Measurements from ENCODE around the gene ERC1. TPM values are rescaled to one million over a fixed set of nuclear protein-coding genes. Genes with fewer than 3 reads are reported as not detected.

Gene ERC1
- total RNA-seq, 4 donors from 2014 or later: 58.0 to 83.2 (median 73.5) TPM

- Histone ChIP-seq H3K9me3 (no peaks in the 10 kb centered on the region), H3K4me1 (no peaks in the 10 kb centered on the region), H3K4me3 (no peak overlapping the region), H3K27me3 (no peaks in the 10 kb centered on the region), H3K36me3 (peaks cover 0 to 13% (median 0%) of the 10 kb centered on the region in 3 donors), H3K27ac (no peak overlapping the region)
- DNase-seq (ENCODE audit: low spot score in 2 of 2): no peak
- TF ChIP-seq EP300 (IDR thresholded peaks at IDR 0.05) (no peak), CTCF (IDR thresholded peaks at IDR 0.05) (no peak)
- 78% methylated on average over 2 of the region's 2 CpGs for WGBS, 2 donors
Measured at GRCh38 chr12:1256285-1256684, 265.3 kb downstream of the ERC1 start.

GRCh38 chr12:1256991-1257390, 266.0 kb downstream of the ERC1 start:
- Histone ChIP-seq H3K36me3 (peaks cover 0 to 13% (median 0%) of the 10 kb centered on the region in 3 donors), H3K9me3 (no peaks in the 10 kb centered on the region), H3K4me3 (no peak overlapping the region), H3K4me1 (no peaks in the 10 kb centered on the region), H3K27ac (no peak overlapping the region), H3K27me3 (no peaks in the 10 kb centered on the region)
- TF ChIP-seq CTCF (IDR thresholded peaks at IDR 0.05) (no peak), POLR2A (IDR thresholded peaks at IDR 0.05) (no peak), EP300 (IDR thresholded peaks at IDR 0.05) (no peak)
- WGBS, 2 donors: 91 to 99% methylated on average over 7 of the region's 7 CpGs
- no peak for DNase-seq (ENCODE audit: low spot score in 2 of 2)

- no peak for DNase-seq (ENCODE audit: low spot score in 2 of 2)
- Histone ChIP-seq H3K27me3 (no peaks in the 10 kb centered on the region), H3K27ac (no peak overlapping the region), H3K36me3 (peaks cover 0 to 31% (median 0%) of the 10 kb centered on the region in 3 donors), H3K9me3 (no peaks in the 10 kb centered on the region), H3K4me3 (no peak overlapping the region), H3K4me1 (no peaks in the 10 kb centered on the region)
- no peak for TF ChIP-seq EP300 (IDR thresholded peaks at IDR 0.05)
- no peak for TF ChIP-seq POLR2A (IDR thresholded peaks at IDR 0.05)
- 84 to 88% methylated on average over 2 of the region's 2 CpGs for WGBS, 2 donors
Measured at GRCh38 chr12:1262011-1262410, 271.0 kb downstream of the ERC1 start.

- H3K27me3 ChIP-seq: no peaks in the 10 kb centered on the region
- TF ChIP-seq POLR2A (IDR thresholded peaks at IDR 0.05) (no peak), CTCF (IDR thresholded peaks at IDR 0.05) (no peak), EP300 (IDR thresholded peaks at IDR 0.05) (no peak)
- WGBS, 2 donors: 88% methylated on average over 7 of the region's 7 CpGs
Measured at GRCh38 chr12:1267243-1267642, 276.2 kb downstream of the ERC1 start.

GRCh38 chr12:1272142-1272541, 281.1 kb downstream of the ERC1 start:
- H3K36me3 ChIP-seq: peaks cover 0 to 14% (median 0%) of the 10 kb centered on the region in 3 donors
- no peaks in the 10 kb centered on the region for H3K9me3 ChIP-seq
- no peak overlapping the region for H3K27ac ChIP-seq
- TF ChIP-seq POLR2A (IDR thresholded peaks at IDR 0.05): no peak
- no peak for TF ChIP-seq CTCF (IDR thresholded peaks at IDR 0.05)
- no peak for TF ChIP-seq EP300 (IDR thresholded peaks at IDR 0.05)
- WGBS, 2 donors: 91 to 93% methylated on average over 3 of the region's 3 CpGs
- H3K4me1 ChIP-seq: no peaks in the 10 kb centered on the region
- no peak for DNase-seq (ENCODE audit: low spot score in 2 of 2)
- no peak overlapping the region for H3K4me3 ChIP-seq
- H3K27me3 ChIP-seq: no peaks in the 10 kb centered on the region

More at GRCh38 chr12:1267243-1267642, 276.2 kb downstream of the ERC1 start:
- no peaks in the 10 kb centered on the region for H3K4me1 ChIP-seq
- H3K36me3 ChIP-seq: peaks cover 0 to 38% (median 0%) of the 10 kb centered on the region in 3 donors
- no peak overlapping the region for H3K4me3 ChIP-seq
- no peak overlapping the region for H3K27ac ChIP-seq
- DNase-seq (ENCODE audit: low spot score in 2 of 2): no peak
- no peaks in the 10 kb centered on the region for H3K9me3 ChIP-seq

- TF ChIP-seq POLR2A (IDR thresholded peaks at IDR 0.05): no peak
- TF ChIP-seq CTCF (IDR thresholded peaks at IDR 0.05): no peak
- no peak for TF ChIP-seq EP300 (IDR thresholded peaks at IDR 0.05)
- 91 to 92% methylated on average over 5 of the region's 5 CpGs for WGBS, 2 donors
- H3K4me1 ChIP-seq: no peaks in the 10 kb centered on the region
- no peaks in the 10 kb centered on the region for H3K9me3 ChIP-seq
- H3K27ac ChIP-seq: no peak overlapping the region
- no peak overlapping the region for H3K4me3 ChIP-seq
- peaks cover 0 to 9% (median 0%) of the 10 kb centered on the region in 3 donors for H3K36me3 ChIP-seq
- no peak for DNase-seq (ENCODE audit: low spot score in 2 of 2)
- H3K27me3 ChIP-seq: no peaks in the 10 kb centered on the region
Measured at GRCh38 chr12:1273051-1273450, 282.0 kb downstream of the ERC1 start.

Measured in tibial nerve (tissue), 4 donors.